ENCODE data around the gene BMP7.
"Not testable (repeated sequence)": the region's sequence is repeated elsewhere in the genome, so short reads cannot be mapped to it uniquely, and the experiment has no call there.

The BMP7 gene

GRCh38 chr20:57163041-57163440, 103.4 kb downstream of the BMP7 start:
- DNase-seq, result no peak

DNA sequence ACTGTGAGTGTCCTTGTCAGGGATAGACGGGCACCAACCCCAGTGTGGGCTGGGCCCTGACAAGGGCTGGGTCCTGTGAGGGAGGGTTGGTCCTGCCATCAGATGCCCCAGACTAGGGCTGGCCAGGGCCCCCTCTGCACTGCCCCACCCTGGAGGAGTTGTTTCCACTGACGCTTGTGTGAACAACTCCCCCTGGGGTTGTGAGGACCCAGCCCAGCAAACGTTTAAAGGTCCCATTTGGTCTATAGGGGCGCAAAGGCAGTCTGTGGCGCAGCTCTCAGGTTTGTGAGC, 104.1 kb downstream of the BMP7 start:
- DNase-seq, result no peak

- no peak for DNase-seq
Observed at GRCh38 chr20:57161478-57162361, 104.7 kb downstream of the BMP7 start.

GRCh38 chr20:57160985-57161384, 105.5 kb downstream of the BMP7 start:
- DNase-seq, result no peak

DNA sequence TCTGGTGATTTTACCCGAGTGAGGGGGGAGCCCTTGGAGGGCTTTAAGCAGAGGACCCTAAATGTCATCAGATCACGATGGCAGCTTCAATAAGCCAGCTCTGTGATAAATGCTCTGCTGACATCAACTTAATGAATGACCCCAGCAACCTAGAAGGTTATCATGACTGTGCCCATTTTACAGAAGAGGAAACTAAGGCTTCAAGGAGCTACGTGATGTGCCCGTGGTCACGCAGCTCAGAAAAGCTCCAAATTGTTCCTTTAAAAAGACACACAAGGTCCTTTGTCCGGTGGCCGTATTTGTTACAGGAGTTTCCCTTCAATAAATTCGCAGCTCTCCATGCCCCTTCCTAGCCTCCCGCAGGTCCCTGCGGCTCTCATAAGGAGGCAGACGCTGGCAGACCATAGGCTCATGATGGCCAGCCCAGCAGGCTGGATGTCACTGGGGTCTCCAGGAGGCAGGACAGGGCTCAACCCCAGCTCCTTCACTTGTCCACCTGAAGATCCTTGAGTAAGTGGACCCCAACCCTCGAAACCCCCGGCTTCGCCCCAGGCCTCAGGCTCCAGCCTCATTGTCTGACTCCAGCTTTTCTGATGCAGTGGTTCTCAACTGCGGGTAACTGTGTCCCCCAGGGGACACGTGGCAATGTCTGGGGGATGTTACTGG, 106.4 kb downstream of the BMP7 start:
- no peak for DNase-seq

DNA sequence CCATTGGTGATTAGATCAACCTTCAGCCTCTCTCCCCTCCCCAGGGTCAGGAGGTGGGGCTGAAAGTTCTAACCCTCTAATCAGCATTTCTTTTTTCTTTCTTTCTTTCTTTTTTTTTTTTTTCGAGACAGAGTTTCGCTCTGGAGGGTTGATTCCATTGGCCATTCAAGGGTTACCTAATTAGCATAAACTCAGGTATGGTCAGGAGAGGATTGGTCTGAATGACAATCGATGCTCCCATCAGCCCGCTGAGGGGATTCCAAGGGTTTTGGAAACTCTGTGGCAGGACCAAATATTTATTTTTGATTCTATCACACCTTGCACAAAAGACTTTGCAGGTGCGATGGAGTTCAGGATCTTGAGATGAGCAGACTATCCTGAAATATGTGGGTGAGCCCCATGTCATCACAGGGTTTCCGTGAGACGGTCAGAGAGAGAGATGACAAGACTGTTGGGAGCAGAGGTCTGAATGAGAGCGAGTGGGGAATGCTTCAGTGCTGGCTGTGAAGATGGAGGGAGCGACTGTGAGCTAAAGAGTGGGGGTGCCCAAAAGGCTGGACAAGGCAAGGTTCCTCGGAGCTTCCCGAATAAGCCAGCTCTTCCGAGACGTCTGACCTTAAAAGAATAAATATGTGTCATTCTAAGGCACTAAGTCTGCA, 107.1 kb downstream of the BMP7 start:
- no peak for DNase-seq

- no peak for DNase-seq
Observed at GRCh38 chr20:57158474-57158873, 108.0 kb downstream of the BMP7 start.

DNA sequence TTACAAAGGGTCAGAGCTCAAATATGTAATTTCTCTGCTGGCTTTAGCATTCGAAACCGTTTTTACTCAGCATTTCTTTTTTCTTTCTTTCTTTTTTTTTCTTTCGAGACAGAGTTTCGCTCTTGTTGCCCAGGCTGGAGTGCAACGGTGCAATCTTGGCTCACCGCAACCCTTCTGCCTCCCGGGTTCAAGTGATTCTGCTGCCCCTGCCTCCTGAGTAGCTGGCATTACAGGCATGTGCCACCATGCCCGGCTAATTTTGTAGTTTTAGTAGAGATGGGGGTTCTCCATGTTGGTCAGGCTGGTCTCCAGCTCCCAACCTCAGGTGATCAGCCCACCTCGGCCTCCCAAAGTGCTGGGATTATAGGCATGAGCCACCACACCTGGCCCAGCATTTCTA, 108.7 kb downstream of the BMP7 start:
- not testable (repeated sequence) for DNase-seq

DNA sequence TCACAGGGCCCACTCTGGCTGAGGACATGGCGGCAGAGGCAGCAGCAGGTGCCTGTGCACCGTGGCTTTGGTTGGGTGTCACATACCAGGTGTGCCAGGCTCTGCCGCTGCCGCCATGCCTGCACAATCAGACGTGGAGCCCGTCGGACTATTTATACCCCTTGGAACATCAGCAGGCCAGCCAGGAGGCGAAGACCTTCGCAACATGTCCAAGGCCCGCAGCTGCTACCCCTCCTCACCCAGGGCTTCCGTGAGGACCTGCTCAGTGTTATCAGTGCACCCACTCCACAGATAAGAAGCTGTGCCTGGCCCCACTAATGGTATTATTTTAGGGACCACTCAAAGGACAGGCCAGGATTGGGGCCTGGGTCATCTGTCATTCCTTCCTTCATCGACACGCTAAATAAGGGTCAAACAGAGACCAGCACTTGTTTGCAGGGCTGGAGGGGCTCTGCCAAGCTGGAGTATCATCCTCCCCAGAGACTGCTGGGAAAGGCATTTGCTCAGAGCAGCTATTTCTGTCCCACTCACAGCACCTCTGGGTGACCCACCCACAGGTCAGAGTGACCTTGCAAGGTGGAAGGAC, 109.2 kb downstream of the BMP7 start:
- no peak for DNase-seq

GRCh38 chr20:57156011-57156729, 110.3 kb downstream of the BMP7 start:
- no peak for DNase-seq

DNA sequence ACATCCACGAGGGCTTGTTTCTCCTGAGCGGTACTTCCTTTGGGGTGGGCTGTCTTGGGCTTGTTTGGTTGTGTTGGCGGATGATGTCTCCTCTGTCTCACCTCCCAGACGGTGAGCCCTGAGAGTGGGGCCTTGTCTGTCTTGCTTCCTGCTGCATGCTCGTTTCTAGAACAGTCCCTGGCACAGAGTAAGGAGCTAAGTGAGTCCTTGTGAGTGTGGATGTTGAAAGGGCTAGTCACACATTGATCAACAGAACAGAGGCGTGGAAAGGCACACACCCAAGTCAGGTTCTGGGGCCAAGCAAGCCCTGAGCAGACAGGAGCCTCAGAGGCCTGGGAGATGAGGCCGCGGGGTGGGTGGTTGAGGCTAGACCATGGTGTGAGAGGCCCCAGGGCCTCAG, 111.0 kb downstream of the BMP7 start:
- DNase-seq, result no peak

- no peak for DNase-seq
Observed at GRCh38 chr20:57153238-57153905, 113.1 kb downstream of the BMP7 start.

DNA sequence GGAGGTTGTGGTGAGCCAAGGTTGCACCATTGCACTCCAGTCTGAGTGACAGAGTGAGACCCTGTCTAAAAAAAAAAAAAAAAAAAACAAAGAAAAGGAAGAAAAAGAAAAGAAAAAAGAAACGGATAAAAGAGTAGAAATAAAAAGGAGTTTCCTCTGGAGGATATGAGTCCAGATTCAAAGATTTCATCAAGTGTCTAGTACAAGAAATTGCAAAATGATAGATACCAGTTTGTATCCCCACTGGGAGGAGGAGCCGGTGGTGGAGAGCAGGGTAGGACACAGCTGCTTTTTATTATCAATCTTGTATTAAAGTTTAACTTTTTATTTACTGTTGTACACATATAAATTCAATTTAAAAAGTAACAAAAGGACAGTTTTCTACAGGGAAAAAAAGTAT, 113.9 kb downstream of the BMP7 start:
- no peak for DNase-seq

DNA sequence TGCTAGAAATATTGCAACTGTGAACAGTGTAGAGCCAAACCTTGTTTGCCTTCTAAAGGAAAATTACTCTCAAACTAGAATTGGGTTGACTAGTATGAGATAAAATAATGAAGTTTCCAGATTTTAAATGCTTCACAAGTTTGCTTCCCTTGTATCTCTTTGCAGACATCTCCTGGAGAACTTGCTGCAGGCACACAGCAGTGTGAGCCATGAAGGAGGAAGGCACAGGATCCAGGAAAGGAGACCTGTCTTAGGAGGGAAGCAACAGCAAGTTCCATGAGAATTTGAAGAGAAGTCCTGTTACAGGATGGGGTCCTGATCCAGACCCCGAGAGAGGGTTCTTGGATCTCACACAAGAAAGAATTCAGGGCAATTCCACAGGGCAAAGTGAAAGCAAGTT, 115.9 kb downstream of the BMP7 start:
- no peak for DNase-seq

- DNase-seq, result peak; percentile 65
Observed at GRCh38 chr20:57148263-57148662, 118.2 kb downstream of the BMP7 start.

DNA sequence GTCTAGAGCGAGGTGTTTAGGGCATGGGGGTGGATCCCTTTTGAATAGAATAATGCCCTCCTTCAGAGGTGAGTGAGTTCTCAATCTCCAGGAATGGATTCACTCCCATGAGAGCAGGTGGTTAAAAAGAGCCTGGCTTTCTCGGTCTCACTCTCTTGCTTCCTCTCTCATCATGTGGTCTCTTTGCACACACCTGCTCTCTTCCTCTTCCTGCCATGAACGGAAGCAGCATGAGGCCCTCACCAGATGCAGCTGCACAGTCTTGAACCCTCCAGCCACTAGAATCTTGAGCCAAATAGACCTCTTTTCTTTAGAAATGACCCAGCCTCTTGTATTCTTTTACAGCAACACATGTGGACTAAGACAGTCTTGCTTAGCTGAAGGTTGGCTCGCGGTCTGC, 119.3 kb downstream of the BMP7 start:
- DNase-seq, result peak; percentile 3

GRCh38 chr20:57146155-57146554, 120.3 kb downstream of the BMP7 start:
- no peak for DNase-seq

- no peak for DNase-seq
Observed at GRCh38 chr20:57145089-57145631, 121.3 kb downstream of the BMP7 start.

DNA sequence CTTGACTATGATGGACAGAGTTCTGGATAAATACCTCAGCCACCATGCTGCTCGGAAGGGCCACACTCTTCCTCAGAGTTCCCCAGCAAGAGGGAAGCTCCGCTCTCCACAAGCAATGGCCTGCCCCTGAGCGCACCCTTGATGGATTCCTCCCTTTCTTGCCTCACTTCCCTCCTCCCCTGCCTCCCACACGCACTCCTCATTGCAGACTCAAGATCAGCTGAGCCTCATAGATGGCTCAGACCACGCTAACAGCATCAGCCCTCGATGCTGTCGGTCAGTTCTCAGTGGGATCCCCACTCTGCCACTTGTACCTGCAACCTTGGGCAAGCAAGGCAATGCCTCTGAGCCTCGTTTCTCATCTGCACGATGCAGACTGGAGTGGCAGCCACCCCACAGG, 123.3 kb downstream of the BMP7 start:
- DNase-seq, result no peak

- DNase-seq, result no peak
Observed at GRCh38 chr20:57142667-57143066, 123.8 kb downstream of the BMP7 start.

GRCh38 chr20:57141492-57141891, 124.9 kb downstream of the BMP7 start:
- DNase-seq, result no peak

DNA sequence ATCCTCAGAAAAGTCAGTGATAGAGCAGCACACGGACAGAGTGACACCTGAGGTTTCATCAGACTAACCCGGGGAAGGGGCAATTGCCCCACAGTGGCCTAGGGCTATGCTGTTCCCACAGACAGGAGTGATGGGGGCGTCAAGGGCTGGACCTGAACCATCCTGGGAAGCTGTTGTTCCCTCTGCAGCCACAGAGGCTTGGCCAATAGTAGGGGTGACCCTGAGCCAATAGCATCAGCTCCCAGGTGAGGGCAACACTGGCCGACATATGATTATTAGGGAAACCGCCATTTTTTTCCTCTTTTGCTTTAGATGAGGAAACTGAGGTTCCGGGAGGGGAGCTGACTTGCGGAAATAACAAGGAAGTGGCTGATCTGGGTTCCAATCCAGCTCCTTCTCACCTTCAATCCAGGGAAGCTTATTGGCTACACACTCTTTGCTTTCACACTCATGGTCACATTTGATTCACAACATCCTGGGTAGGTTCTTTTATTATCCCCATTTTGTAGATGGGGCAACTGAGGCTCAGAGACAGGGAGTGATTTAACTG, 126.0 kb downstream of the BMP7 start:
- DNase-seq, result no peak
